ENCODE results near the gene PUS3.
"Not testable (repeated sequence)": the region's sequence is repeated elsewhere in the genome, so short reads cannot be mapped to it uniquely, and the experiment has no call there.

PUS3 gene

DNA sequence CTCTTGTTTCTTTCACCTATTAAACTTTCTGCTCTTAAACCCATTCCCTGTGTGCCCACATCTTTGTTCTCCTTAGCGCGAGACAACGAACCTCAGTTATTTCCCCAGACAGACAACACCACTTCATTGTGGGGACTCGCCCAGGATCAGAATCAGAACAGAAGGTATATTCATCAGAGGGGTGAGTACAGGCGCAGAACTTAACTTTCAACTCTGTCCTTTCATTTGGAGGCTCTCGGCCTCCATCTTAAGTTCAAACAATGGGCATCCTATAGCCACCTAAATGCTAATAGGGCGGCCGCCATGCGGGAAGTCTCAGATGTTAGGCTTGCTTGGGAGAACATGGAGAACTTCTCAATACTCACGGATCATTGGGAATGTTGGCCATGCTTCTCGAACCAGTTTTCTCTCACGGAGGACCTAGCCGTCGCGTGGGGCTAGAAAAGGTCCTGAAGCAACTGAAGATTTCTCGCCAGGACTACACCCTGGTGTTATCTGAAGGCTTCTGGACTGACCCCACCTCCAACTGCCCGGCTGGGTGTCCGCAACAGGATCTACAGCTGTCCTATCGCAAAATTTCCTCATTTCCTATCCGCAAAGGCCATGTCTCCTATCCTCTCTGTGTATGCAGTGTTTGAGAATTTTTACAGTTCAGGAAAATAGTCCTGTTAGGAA is 29.0 kb downstream of the PUS3 start:
- DNase-seq (ENCODE audit: extremely low read depth in 1 of 2, low read depth in 1 of 2) = no peak

DNA sequence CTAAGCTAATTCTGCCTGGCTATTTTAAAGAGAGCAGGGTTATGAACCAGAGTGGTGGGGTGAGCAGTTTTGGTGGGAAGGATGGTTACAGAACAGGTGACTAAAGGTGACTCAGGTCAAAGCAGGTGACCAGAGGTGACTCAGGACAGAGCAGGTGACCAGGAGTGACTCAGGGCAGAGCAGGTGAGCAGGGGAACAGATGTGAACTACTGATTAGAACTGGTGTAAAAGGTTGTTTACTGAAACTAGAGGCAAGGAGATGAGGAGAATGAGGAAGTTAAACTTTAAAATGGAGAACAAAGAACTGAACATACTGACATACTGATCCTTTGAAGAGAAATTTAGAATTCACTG is 30.9 kb downstream of the PUS3 start:
- no peak for DNase-seq (ENCODE audit: extremely low read depth in 1 of 2, low read depth in 1 of 2)

DNA sequence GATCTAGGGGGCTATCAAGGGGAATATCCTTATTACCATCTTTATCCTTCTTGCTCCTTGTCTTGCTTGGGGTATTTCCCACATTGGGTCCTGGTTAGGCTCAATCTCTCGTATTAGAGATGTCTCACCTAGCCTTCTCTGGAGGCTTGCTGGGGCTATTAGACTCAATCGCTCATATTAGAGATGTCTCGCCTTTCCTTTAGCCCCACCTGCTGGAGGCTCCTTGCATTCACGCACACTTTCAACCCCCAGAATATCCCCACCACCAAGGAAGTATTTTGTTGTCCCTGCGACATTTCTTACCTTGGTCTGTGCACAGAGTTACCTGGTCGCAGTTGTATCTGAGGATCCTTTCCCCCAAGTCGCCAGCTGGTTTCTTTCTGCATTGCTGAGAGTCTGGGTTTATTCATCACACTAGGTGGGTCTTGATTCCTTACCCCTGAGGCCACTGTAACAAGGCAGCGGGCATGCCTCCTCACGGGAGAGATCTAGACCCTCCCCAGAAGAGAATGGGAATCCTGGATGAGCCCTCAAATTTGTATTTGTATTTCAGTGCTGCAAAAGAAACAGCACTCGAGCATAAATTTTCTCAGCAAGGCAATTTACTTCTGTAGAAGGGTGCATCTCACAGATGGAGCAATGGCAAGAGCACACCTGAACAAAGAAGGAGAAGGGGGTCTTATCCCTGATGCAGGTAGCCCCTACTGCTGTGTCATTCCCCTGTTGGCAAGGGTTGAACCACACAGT is 31.4 kb downstream of the PUS3 start:
- DNase-seq (ENCODE audit: extremely low read depth in 1 of 2, low read depth in 1 of 2) = no peak

DNA sequence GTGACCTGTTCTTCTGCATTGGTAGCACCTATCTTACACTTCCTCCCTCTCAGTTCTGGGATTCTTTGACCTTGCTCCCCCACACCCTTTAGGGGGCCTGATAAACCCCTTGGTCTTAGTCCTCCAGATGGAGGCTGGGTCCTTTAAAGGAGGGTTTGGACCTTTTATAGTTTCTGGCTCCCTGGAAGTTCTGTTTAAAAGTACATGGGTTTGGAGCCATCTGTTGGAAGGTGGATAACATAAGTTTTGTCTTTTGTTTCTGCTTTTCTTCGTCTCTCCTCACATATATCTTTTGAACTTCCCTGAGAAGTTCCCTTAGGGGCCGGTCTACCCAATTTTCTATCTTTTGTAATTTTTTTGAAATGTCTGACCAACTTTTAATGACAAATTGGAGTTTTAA is 33.5 kb downstream of the PUS3 start:
- DNase-seq (ENCODE audit: extremely low read depth in 1 of 2, low read depth in 1 of 2) = no peak

DNA sequence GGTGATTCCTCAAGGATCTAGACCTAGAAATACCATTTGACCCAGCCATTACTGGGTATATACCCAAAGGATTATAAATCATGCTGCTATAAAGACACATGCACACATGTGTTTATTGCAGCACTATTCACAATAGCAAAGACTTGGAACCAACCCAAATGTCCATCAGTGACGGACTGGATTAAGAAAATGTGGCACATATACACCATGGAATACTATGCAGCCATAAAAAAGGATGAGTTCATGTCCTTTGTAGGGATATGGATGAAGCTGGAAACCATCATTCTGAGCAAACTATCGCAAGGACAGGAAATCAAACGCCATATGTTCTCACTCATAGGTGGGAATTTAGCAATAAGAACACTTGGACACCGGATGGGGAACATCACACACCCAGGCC is 37.7 kb downstream of the PUS3 start:
- not testable (repeated sequence) for DNase-seq (ENCODE audit: extremely low read depth in 1 of 2, low read depth in 1 of 2)

DNA sequence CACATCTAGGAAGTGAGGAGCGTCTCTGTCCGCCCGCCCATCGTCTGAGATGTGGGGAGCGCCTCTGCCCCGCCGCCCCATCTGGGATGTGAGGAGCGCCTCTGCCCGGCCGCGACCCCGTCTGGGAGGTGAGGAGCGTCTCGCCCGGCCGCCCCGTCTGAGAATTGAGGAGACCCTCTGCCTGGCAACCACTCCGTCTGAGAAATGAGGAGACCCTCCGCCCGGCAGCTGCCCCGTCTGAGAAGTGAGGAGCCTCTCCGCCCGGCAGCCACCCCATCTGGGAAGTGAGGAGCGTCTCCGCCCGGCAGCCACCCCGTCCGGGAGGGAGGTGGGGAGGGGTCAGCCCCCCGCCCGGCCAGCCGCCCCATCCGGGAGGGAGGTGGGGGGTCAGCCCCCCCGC is 40.2 kb downstream of the PUS3 start:
- DNase-seq (ENCODE audit: extremely low read depth in 1 of 2, low read depth in 1 of 2) = not testable (repeated sequence)

DNA sequence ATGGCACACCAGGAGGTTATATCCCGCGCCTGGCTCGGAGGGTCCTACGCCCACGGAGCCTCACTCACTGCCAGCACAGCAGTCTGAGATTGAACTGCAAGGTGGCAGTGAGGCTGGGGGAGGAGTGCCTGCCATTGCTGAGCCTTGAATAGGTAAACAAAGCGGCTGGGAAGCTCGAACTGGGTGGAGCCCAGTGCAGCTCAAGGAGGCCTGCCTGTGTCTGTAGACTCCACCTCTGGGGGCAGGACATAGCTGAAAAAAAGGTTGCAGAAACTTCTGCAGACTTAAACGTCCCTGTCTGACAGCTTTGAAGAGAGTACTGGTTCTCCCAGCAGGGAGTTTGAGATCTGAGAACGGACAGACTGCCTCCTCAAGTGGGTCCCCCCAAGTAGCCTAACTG is 45.3 kb downstream of the PUS3 start:
- DNase-seq (ENCODE audit: extremely low read depth in 1 of 2, low read depth in 1 of 2) = not testable (repeated sequence)

DNA sequence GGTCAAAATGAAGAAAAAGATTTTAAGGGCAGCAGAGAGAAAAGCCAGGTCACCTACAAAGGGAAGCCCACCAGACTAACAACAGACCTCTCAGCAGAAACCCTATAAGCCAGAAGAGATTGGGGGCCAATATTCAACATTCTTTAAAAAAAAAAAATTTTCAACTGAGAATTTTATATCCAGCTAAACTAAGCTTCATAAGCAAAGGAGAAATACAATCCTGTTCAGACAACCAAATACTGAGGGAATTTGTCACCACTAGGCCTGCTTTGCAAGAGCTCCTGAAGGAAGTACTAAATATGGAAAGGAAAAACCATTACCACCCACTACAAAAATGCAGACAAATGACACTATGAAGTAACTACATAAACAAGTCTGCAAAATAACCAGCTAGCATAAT is 56.8 kb downstream of the PUS3 start:
- no peak for DNase-seq (ENCODE audit: extremely low read depth in 1 of 2, low read depth in 1 of 2)
